RWPE2 (cell line): ENCODE measurements around the gene CFAP100.
A peak's percentile ranks its signal among the peaks of the same experiment; 100 is the strongest.

Experiments used
- ATAC-seq: fragments of 200-7000 bp; cut with Tn5 transposase; 3 replicates; pipeline ENCODE4 v1.9.1; 2021; ENCODE audit warnings: low read depth
- DNase-seq: peaks from one replicate; pipeline ENCODE4 v3.0.0-alpha.2; 2020; ENCODE audit warnings: low spot score
- H3K27ac ChIP-seq: fragments of 450-650 bp; 2 replicates; pipeline ENCODE4 v1.5.1; 2017; ENCODE audit warnings: mild to moderate bottlenecking; ENCODE audit not compliant: poor library complexity, severe bottlenecking
- H3K27me3 ChIP-seq: fragments of 250-450 bp; sonication (Bioruptor Pico); 2 replicates; pipeline ENCODE4 v1.5.1; 2021; ENCODE audit warnings: mild to moderate bottlenecking, moderate library complexity; ENCODE audit not compliant: insufficient read depth, poor library complexity, severe bottlenecking
- H3K36me3 ChIP-seq: fragments of 250-450 bp; sonication (Bioruptor Pico); 2 replicates; pipeline ENCODE4 v1.5.1; 2020; ENCODE audit warnings: low read depth, mild to moderate bottlenecking, moderate library complexity
- H3K4me1 ChIP-seq: fragments of 250-450 bp; sonication (Bioruptor Pico); 2 replicates; pipeline ENCODE4 v1.5.1; 2021; ENCODE audit warnings: mild to moderate bottlenecking, moderate library complexity; ENCODE audit not compliant: insufficient read depth, poor library complexity, severe bottlenecking
- H3K4me3 ChIP-seq: fragments of 250-450 bp; sonication (Bioruptor Pico); 2 replicates; pipeline ENCODE4 v1.5.1; 2021; ENCODE audit warnings: mild to moderate bottlenecking, moderate library complexity; ENCODE audit not compliant: severe bottlenecking
- H3K9me3 ChIP-seq: fragments of 250-450 bp; sonication (Bioruptor Pico); 2 replicates; pipeline ENCODE4 v1.5.1; 2021; ENCODE audit warnings: mild to moderate bottlenecking, moderate library complexity; ENCODE audit not compliant: severe bottlenecking
- CTCF ChIP-seq: fragments of 450-650 bp; IDR thresholded peaks from one replicate; pipeline ENCODE4 v1.5.1; 2017; ENCODE audit warnings: mild to moderate bottlenecking, moderate library complexity; ENCODE audit not compliant: poor library complexity, severe bottlenecking

The CFAP100 gene

GRCh38 chr3:126416943-126417342, 22.2 kb downstream of the CFAP100 start:
- no peak for TF ChIP-seq CTCF
- H3K27me3 ChIP-seq, result peaks cover 4% of the 10 kb centered on the region
- no peaks in the 10 kb centered on the region for H3K36me3 ChIP-seq
- ATAC-seq (no peak), DNase-seq (no peak)
- H3K27ac ChIP-seq, result no peak overlapping the region
- H3K4me1 ChIP-seq, result peaks cover 11% of the 10 kb centered on the region
- no peaks in the 10 kb centered on the region for H3K9me3 ChIP-seq
- H3K4me3 ChIP-seq, result no peak overlapping the region

- Histone ChIP-seq H3K4me3 (no peak overlapping the region), H3K27me3 (peaks cover 4% of the 10 kb centered on the region), H3K27ac (no peak overlapping the region), H3K9me3 (no peaks in the 10 kb centered on the region), H3K36me3 (no peaks in the 10 kb centered on the region), H3K4me1 (peaks cover 11% of the 10 kb centered on the region)
- no peak for TF ChIP-seq CTCF
- no peak for DNase-seq
- ATAC-seq, result no peak
Measured at GRCh38 chr3:126417515-126417914, 22.8 kb downstream of the CFAP100 start.

GRCh38 chr3:126417981-126418530, 23.3 kb downstream of the CFAP100 start:
- H3K4me1 ChIP-seq, result peaks cover 11% of the 10 kb centered on the region
- H3K4me3 ChIP-seq, result no peak overlapping the region
- no peaks in the 10 kb centered on the region for H3K36me3 ChIP-seq
- peak; percentile 28 for DNase-seq
- no peak overlapping the region for H3K27ac ChIP-seq
- no peaks in the 10 kb centered on the region for H3K9me3 ChIP-seq
- H3K27me3 ChIP-seq, result peaks cover 4% of the 10 kb centered on the region
- TF ChIP-seq CTCF, result no peak
- no peak for ATAC-seq

GRCh38 chr3:126418661-126419131, 24.0 kb downstream of the CFAP100 start:
- Histone ChIP-seq H3K27me3 (peaks cover 4% of the 10 kb centered on the region), H3K4me1 (peaks cover 11% of the 10 kb centered on the region), H3K9me3 (no peaks in the 10 kb centered on the region), H3K4me3 (no peak overlapping the region), H3K27ac (no peak overlapping the region), H3K36me3 (no peaks in the 10 kb centered on the region)
- no peak for TF ChIP-seq CTCF
- ATAC-seq (no peak), DNase-seq (peak; percentile 52)

DNA sequence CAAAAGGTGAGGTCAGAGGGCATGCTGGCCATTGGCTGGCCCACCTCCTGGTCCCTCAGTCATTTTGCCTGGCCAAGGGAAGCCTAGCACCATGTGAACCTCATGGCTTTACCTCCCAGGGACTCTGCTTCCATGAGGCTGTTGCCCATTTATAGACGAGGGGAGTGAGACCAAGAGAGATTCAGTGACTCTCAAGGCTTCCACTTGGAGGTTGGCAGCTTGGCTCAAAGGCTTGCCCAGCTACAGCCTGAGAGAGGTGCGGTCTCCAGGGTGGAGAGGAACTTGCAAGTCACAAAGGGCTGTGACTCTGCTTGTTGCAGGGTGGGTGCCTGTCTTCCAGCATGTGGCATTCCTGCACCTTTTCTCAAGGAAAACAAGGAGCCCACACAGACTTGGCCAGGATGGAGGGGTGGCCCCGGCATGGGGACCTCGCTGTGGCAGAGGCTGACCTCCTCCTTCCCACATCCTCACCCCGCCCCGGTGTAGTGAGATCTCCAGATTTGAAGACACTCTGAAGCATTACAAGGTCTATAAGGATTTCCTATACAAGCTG, 24.5 kb downstream of the CFAP100 start:
- Histone ChIP-seq H3K27ac (no peak overlapping the region), H3K4me3 (no peak overlapping the region), H3K27me3 (peaks cover 4% of the 10 kb centered on the region), H3K4me1 (peaks cover 11% of the 10 kb centered on the region), H3K36me3 (no peaks in the 10 kb centered on the region), H3K9me3 (no peaks in the 10 kb centered on the region)
- ATAC-seq (no peak), DNase-seq (peak; percentile 43)
- no peak for TF ChIP-seq CTCF
